Parathyroid adenoma (tissue), 2 donors: ENCODE results near the gene PXN.

Experiments used
- H2AFZ ChIP-seq: fragments of 300-600 bp; sonication (generic); one replicate; pipeline ENCODE4 v1.7.0; 2017; ENCODE audit warnings: antibody characterized with exemption, mild to moderate bottlenecking
- H3K27ac ChIP-seq: fragments of 300-600 bp; sonication (generic); one replicate; pipeline ENCODE4 v1.7.0; 2017
- H3K27me3 ChIP-seq: fragments of 300-600 bp; sonication (generic); one replicate; pipeline ENCODE4 v1.7.0; 2017; ENCODE audit warnings: low read length; ENCODE audit not compliant: control insufficient read depth, insufficient read depth
- H3K36me3 ChIP-seq: fragments of 300-600 bp; sonication (generic); one replicate; pipeline ENCODE4 v1.7.0; 2017; ENCODE audit warnings: low read length; ENCODE audit not compliant: control insufficient read depth, insufficient read depth
- H3K4me1 ChIP-seq: fragments of 300-600 bp; sonication (generic); one replicate; pipeline ENCODE4 v1.7.0; 2017; ENCODE audit warnings: control low read depth
- H3K4me2 ChIP-seq: fragments of 300-600 bp; sonication (generic); one replicate; pipeline ENCODE4 v1.7.0; 2017; ENCODE audit warnings: low read length
- H3K4me3 ChIP-seq: fragments of 300-600 bp; sonication (generic); one replicate; pipeline ENCODE4 v1.7.0; 2017; ENCODE audit warnings: low read depth, low read length
- H3K79me2 ChIP-seq: fragments of 300-600 bp; sonication (generic); one replicate; pipeline ENCODE4 v1.7.0; 2017; ENCODE audit warnings: control low read depth
- H3K9ac ChIP-seq: fragments of 300-600 bp; sonication (generic); one replicate; pipeline ENCODE4 v1.7.0; 2017; ENCODE audit warnings: mild to moderate bottlenecking
- H3K9me3 ChIP-seq: fragments of 300-600 bp; sonication (generic); one replicate; pipeline ENCODE4 v1.7.0; 2017; ENCODE audit warnings: low read length; ENCODE audit not compliant: control insufficient read depth
- CTCF ChIP-seq: fragments of 300-600 bp; sonication (generic); IDR thresholded peaks from one replicate; pipeline ENCODE4 v1.7.0; 2017; ENCODE audit warnings: antibody characterized with exemption, mild to moderate bottlenecking
- donor health status: primary hyperparathyroidism.

PXN gene

GRCh38 chr12:120190985-120191480 lies 74.5 kb downstream of the PXN start:
- Histone ChIP-seq H3K4me1 (peaks cover 12% of the 10 kb centered on the region), H3K27me3 (no peaks in the 10 kb centered on the region), H3K36me3 (no peaks in the 10 kb centered on the region)

GRCh38 chr12:120190386-120190785 lies 75.1 kb downstream of the PXN start:
- Histone ChIP-seq H3K36me3 (no peaks in the 10 kb centered on the region), H3K4me3 (no peak overlapping the region), H3K4me2 (no peak overlapping the region)

More at GRCh38 chr12:120190985-120191480, 74.5 kb downstream of the PXN start:
- Histone ChIP-seq H3K4me3 (no peak overlapping the region), H2AFZ (no peak overlapping the region), H3K27ac (no peak overlapping the region), H3K4me2 (no peak overlapping the region), H3K9ac (no peak overlapping the region), H3K79me2 (peaks cover 39% of the 10 kb centered on the region), H3K9me3 (no peaks in the 10 kb centered on the region)
- no peak for TF ChIP-seq CTCF

GRCh38 chr12:120186654-120187053 lies 78.9 kb downstream of the PXN start:
- H3K36me3 ChIP-seq: no peaks in the 10 kb centered on the region
- H3K4me1 ChIP-seq: peaks cover 12% of the 10 kb centered on the region
- H3K27me3 ChIP-seq: no peaks in the 10 kb centered on the region
- no peak overlapping the region for H2AFZ ChIP-seq
- no peak overlapping the region for H3K9ac ChIP-seq
- H3K9me3 ChIP-seq: no peaks in the 10 kb centered on the region
- H3K79me2 ChIP-seq: peaks cover 20% of the 10 kb centered on the region
- H3K27ac ChIP-seq: no peak overlapping the region
- no peak for TF ChIP-seq CTCF
- H3K4me2 ChIP-seq: no peak overlapping the region
- H3K4me3 ChIP-seq: no peak overlapping the region

More at GRCh38 chr12:120190386-120190785, 75.1 kb downstream of the PXN start:
- H3K27ac ChIP-seq: no peak overlapping the region
- H3K27me3 ChIP-seq: no peaks in the 10 kb centered on the region
- peaks cover 44% of the 10 kb centered on the region for H3K79me2 ChIP-seq
- H2AFZ ChIP-seq: no peak overlapping the region
- TF ChIP-seq CTCF: no peak
- no peak overlapping the region for H3K9ac ChIP-seq
- H3K4me1 ChIP-seq: peaks cover 12% of the 10 kb centered on the region
- H3K9me3 ChIP-seq: no peaks in the 10 kb centered on the region

GRCh38 chr12:120183211-120183631 lies 82.3 kb downstream of the PXN start:
- Histone ChIP-seq H3K4me2 (peak overlapping the region; percentile 15), H3K4me3 (no peak overlapping the region), H3K9ac (no peak overlapping the region), H3K27ac (peak overlapping the region; percentile 15), H2AFZ (no peak overlapping the region), H3K79me2 (peaks cover 12% of the 10 kb centered on the region), H3K4me1 (peaks cover 12% of the 10 kb centered on the region), H3K9me3 (no peaks in the 10 kb centered on the region), H3K27me3 (no peaks in the 10 kb centered on the region), H3K36me3 (no peaks in the 10 kb centered on the region)
- TF ChIP-seq CTCF: no peak

GRCh38 chr12:120181991-120182631 lies 83.4 kb downstream of the PXN start:
- no peaks in the 10 kb centered on the region for H3K9me3 ChIP-seq
- H3K79me2 ChIP-seq: peaks cover 19% of the 10 kb centered on the region
- H3K27me3 ChIP-seq: no peaks in the 10 kb centered on the region
- no peaks in the 10 kb centered on the region for H3K36me3 ChIP-seq
- no peak for TF ChIP-seq CTCF
- no peak overlapping the region for H3K4me2 ChIP-seq
- H3K9ac ChIP-seq: no peak overlapping the region
- H3K4me3 ChIP-seq: no peak overlapping the region
- H2AFZ ChIP-seq: no peak overlapping the region
- no peak overlapping the region for H3K27ac ChIP-seq
- H3K4me1 ChIP-seq: peaks cover 12% of the 10 kb centered on the region
